CD14-positive monocyte (primary cell): ENCODE measurements around the gene ME3. TPM values are rescaled to one million over a fixed set of nuclear protein-coding genes. Genes with fewer than 3 reads are reported as not detected.

Experiments
- DNase-seq, 3 donors: peaks; one replicate each; pipeline ENCODE4 v3.0.0-alpha.2; 2011 to 2022
- H2AFZ ChIP-seq: 2 replicates; pipeline ENCODE4 v1.6.0; 2012; ENCODE audit warnings: mild to moderate bottlenecking, low read depth, low read length, inconsistent platforms; ENCODE audit not compliant: insufficient read depth, poor library complexity, severe bottlenecking
- H3K27ac ChIP-seq, 2 donors: 1 replicate in 1 of 2; 2 replicates in 1 of 2; pipeline ENCODE4 v1.5.1; 2012 to 2013; ENCODE audit warnings: low read length in 2 of 2, control low read depth in 1 of 2, inconsistent platforms in 1 of 2, low read depth in 1 of 2, mild to moderate bottlenecking in 1 of 2
- H3K27me3 ChIP-seq, 2 donors: one replicate each; pipeline versions ENCODE4 v1.6.0 to v1.6.1; 2011 to 2013; ENCODE audit warnings: low read length in 2 of 2; ENCODE audit not compliant: control insufficient read depth in 2 of 2, insufficient read depth in 2 of 2
- H3K36me3 ChIP-seq, 2 donors: replicated peaks in 1 of 2; 1 replicate in 1 of 2; 2 replicates in 1 of 2; pipeline versions ENCODE4 v1.5.1 to v1.6.1; 2012 to 2013; ENCODE audit warnings: low read length in 2 of 2, control low read depth in 1 of 2, inconsistent platforms in 1 of 2, mild to moderate bottlenecking in 1 of 2; ENCODE audit not compliant: insufficient read depth in 2 of 2, control insufficient read depth in 1 of 2
- H3K4me1 ChIP-seq, 2 donors: 1 replicate in 1 of 2; 2 replicates in 1 of 2; pipeline versions ENCODE4 v1.5.1 to v1.6.1; 2012 to 2013; ENCODE audit warnings: low read length in 2 of 2, control low read depth in 1 of 2, inconsistent platforms in 1 of 2, mild to moderate bottlenecking in 1 of 2, moderate library complexity in 1 of 2; ENCODE audit not compliant: insufficient read depth in 2 of 2, control insufficient read depth in 1 of 2
- H3K4me2 ChIP-seq: replicated peaks from 2 replicates; pipeline ENCODE3; 2012; ENCODE audit warnings: low read length, moderate library complexity, mild to moderate bottlenecking; ENCODE audit not compliant: poor library complexity, severe bottlenecking; ENCODE audit errors: extremely low read depth
- H3K4me3 ChIP-seq, 3 experiments: fragments of 200-600 bp in 1 of 3; sonication (generic) in 1 of 3; replicated peaks in 1 of 3; 1 replicate in 2 of 3; 2 replicates in 1 of 3; pipeline ENCODE4 v1.5.1; 2011 to 2013; ENCODE audit warnings: low read length in 3 of 3, mild to moderate bottlenecking in 3 of 3, control low read depth in 2 of 3, low read depth in 2 of 3, inconsistent platforms in 1 of 3, moderate library complexity in 1 of 3
- H3K79me2 ChIP-seq: 2 replicates; pipeline ENCODE4 v1.6.0; 2012; ENCODE audit warnings: mild to moderate bottlenecking, control low read depth, inconsistent platforms, low read length, moderate library complexity; ENCODE audit not compliant: insufficient read depth
- H3K9ac ChIP-seq: 2 replicates; pipeline ENCODE4 v1.6.0; 2017; ENCODE audit warnings: low read length, mild to moderate bottlenecking; ENCODE audit not compliant: insufficient read depth, poor library complexity, severe bottlenecking
- H3K9me3 ChIP-seq, 2 donors: replicated peaks in 1 of 2; 1 replicate in 1 of 2; 2 replicates in 1 of 2; pipeline versions ENCODE4 v1.5.1 to v1.6.1; 2012 to 2013; ENCODE audit warnings: low read length in 2 of 2, control low read depth in 1 of 2; ENCODE audit not compliant: control insufficient read depth in 1 of 2, insufficient read depth in 1 of 2
- H4K20me1 ChIP-seq: 2 replicates; pipeline ENCODE4 v1.6.0; 2012; ENCODE audit warnings: mild to moderate bottlenecking, low read length, control low read depth, moderate library complexity; ENCODE audit not compliant: insufficient read depth
- H3K27ac Mint-ChIP-seq, 7 donors: one replicate each; pipeline ENCODE4 v1.8.0; 2020; ENCODE audit warnings: mild to moderate bottlenecking in 7 of 7, mixed read lengths in 7 of 7, moderate library complexity in 6 of 7, inconsistent platforms in 2 of 7
- H3K27me3 Mint-ChIP-seq, 3 donors: one replicate each; pipeline ENCODE4 v1.8.0; 2021 to 2022; ENCODE audit warnings: low read depth in 3 of 3, mild to moderate bottlenecking in 3 of 3, mixed read lengths in 3 of 3, moderate library complexity in 3 of 3, inconsistent platforms in 1 of 3
- H3K36me3 Mint-ChIP-seq, 2 donors: one replicate each; pipeline ENCODE4 v1.8.0; 2020; ENCODE audit warnings: mixed read lengths in 2 of 2, inconsistent platforms in 1 of 2, mild to moderate bottlenecking in 1 of 2
- H3K4me1 Mint-ChIP-seq: one replicate; pipeline ENCODE4 v1.8.0; 2020; ENCODE audit warnings: mild to moderate bottlenecking, mixed read lengths
- H3K4me3 Mint-ChIP-seq, 2 donors: one replicate each; pipeline ENCODE4 v1.8.0; 2020; ENCODE audit warnings: mild to moderate bottlenecking in 2 of 2, mixed read lengths in 2 of 2, moderate library complexity in 1 of 2
- H3K9me3 Mint-ChIP-seq, 7 donors: one replicate each; pipeline ENCODE4 v1.8.0; 2020 to 2022; ENCODE audit warnings: mixed read lengths in 7 of 7, mild to moderate bottlenecking in 6 of 7, moderate library complexity in 6 of 7, inconsistent platforms in 2 of 7
- WGBS: methylation state at CpG from one replicate; pipeline ENCODE4 v1.1.5; 2013; ENCODE audit warnings: missing lambda C conversion rate; ENCODE audit not compliant: insufficient coverage; 5-methylcytosine and 5-hydroxymethylcytosine counted together
- intact Hi-C, 2 donors: fragments of 100-400 bp; cut with micrococcal nuclease; formaldehyde crosslinking; loops; one replicate each; pipeline versions ENCODE4 v1.15.0 to v1.15.1; 2023
- polyA plus RNA-seq, 3 donors: library from polyadenylated mRNA; depleted of rRNA in 1 of 3; unstranded in 2 of 3; stranded (reverse) in 1 of 3; fragments of 300-500 nt in 2 of 3; fragments of >200 nt in 1 of 3; fragmentation: Illumina TruSeq in 2 of 3; gene quantifications; 1 replicate in 2 of 3; 2 replicates in 1 of 3; pipeline ENCODE4 v1.2.3, GENCODE V29; 2012 to 2021
- TF ChIP-seq, protein P1 (sequence below): fragments of 200-600 bp; IDR thresholded peaks from one replicate; pipeline ENCODE4 v1.8.0; 2022; ENCODE audit warnings: antibody characterized with exemption, mild to moderate bottlenecking

Gene ME3
- polyA plus RNA-seq, 3 donors = 0.31 to 3.0 (median 0.42) TPM

GRCh38 chr11:86513138-86513537, 159.3 kb downstream of the ME3 start:
- no peaks in the 10 kb centered on the region for H3K27me3 ChIP-seq
- TF ChIP-seq, protein P1, sequence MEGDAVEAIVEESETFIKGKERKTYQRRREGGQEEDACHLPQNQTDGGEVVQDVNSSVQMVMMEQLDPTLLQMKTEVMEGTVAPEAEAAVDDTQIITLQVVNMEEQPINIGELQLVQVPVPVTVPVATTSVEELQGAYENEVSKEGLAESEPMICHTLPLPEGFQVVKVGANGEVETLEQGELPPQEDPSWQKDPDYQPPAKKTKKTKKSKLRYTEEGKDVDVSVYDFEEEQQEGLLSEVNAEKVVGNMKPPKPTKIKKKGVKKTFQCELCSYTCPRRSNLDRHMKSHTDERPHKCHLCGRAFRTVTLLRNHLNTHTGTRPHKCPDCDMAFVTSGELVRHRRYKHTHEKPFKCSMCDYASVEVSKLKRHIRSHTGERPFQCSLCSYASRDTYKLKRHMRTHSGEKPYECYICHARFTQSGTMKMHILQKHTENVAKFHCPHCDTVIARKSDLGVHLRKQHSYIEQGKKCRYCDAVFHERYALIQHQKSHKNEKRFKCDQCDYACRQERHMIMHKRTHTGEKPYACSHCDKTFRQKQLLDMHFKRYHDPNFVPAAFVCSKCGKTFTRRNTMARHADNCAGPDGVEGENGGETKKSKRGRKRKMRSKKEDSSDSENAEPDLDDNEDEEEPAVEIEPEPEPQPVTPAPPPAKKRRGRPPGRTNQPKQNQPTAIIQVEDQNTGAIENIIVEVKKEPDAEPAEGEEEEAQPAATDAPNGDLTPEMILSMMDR = no peak
- peaks cover 16 to 21% of the 10 kb centered on the region in 2 donors for H3K4me1 ChIP-seq
- H3K79me2 ChIP-seq = no peaks in the 10 kb centered on the region
- Mint-ChIP-seq H3K4me3 (no peak overlapping the region), H3K4me1 (peaks cover 11% of the 10 kb centered on the region), H3K36me3 (no peaks in the 10 kb centered on the region), H3K9me3 (peaks cover 0 to 2% (median 0%) of the 10 kb centered on the region in 7 donors), H3K27me3 (peaks cover 0 to 2% (median 0%) of the 10 kb centered on the region in 3 donors), H3K27ac (no peak overlapping the region)
- no peak overlapping the region for H3K27ac ChIP-seq
- H3K9me3 ChIP-seq = no peaks in the 10 kb centered on the region
- no peaks in the 10 kb centered on the region for H4K20me1 ChIP-seq
- H3K9ac ChIP-seq = no peak overlapping the region
- no CpG with 5 or more reads among the region's 1 CpG for WGBS
- no peak overlapping the region for H3K4me3 ChIP-seq
- intact Hi-C loops = no loop called here
- no peak overlapping the region for H2AFZ ChIP-seq
- H3K36me3 ChIP-seq = no peaks in the 10 kb centered on the region
- no peak for DNase-seq
- H3K4me2 ChIP-seq = no peak overlapping the region

- H3K4me2 ChIP-seq = no peak overlapping the region
- no peaks in the 10 kb centered on the region for H3K27me3 ChIP-seq
- no peaks in the 10 kb centered on the region for H3K9me3 Mint-ChIP-seq
- H2AFZ ChIP-seq = no peak overlapping the region
- peaks cover 0 to 2% (median 0%) of the 10 kb centered on the region in 3 donors for H3K27me3 Mint-ChIP-seq
- intact Hi-C loops = no loop called here
- H3K36me3 Mint-ChIP-seq = no peaks in the 10 kb centered on the region
- H3K4me1 Mint-ChIP-seq = peaks cover 11% of the 10 kb centered on the region
- no peaks in the 10 kb centered on the region for H3K79me2 ChIP-seq
- H3K36me3 ChIP-seq = no peaks in the 10 kb centered on the region
- WGBS = no CpG with 5 or more reads among the region's 3 CpGs
- no peak overlapping the region for H3K4me3 Mint-ChIP-seq
- DNase-seq = peak in 2 of 3 donors; percentile 5 to 13
- H3K4me3 ChIP-seq = no peak overlapping the region
- no peaks in the 10 kb centered on the region for H4K20me1 ChIP-seq
- H3K9ac ChIP-seq = no peak overlapping the region
- H3K27ac ChIP-seq = no peak overlapping the region
- no peak overlapping the region for H3K27ac Mint-ChIP-seq
- TF ChIP-seq, protein P1 = no peak
- H3K9me3 ChIP-seq = no peaks in the 10 kb centered on the region
- H3K4me1 ChIP-seq = peaks cover 16 to 21% of the 10 kb centered on the region in 2 donors
These were observed 161.3 kb downstream of the ME3 start for GRCh38 chr11:86511086-86511551.
